ENCODE data around the gene TBC1D1. TPM values are rescaled to one million over a fixed set of nuclear protein-coding genes. Genes with fewer than 3 reads are reported as not detected.

Gene TBC1D1
- total RNA-seq, 1 experiment from 2014 or later = 102 TPM

DNA sequence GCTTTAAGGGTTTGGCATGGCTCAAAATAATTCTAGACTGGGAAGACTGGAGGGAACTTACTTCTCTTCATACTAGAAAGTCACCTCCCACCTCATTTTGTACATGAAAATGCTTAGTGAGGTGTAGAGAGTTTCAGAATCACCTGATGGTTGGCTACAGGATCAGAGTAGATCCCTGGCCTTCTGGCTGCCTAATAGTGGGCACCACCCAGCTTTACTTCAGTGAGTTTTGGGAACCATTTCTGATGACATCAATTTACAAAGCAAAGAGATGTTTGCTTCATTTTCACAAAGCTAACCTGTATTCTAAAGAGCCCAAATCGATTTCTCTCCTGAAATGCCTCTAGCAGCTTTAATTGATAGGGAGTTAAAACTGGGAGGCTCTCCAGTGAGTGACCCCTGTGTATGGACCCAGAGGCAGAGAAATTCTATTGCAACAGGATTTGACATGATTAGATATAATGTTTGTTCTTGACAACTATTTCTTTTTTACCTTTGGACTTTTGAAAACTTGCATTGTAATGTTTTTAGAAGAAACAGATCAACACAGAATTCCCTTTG, 249.8 kb downstream of the TBC1D1 start:
- H3K27me3 ChIP-seq (ENCODE audit: control insufficient read depth, insufficient read depth, low read length) = no peaks in the 10 kb centered on the region
- no peak overlapping the region for H3K4me3 ChIP-seq (ENCODE audit: insufficient read depth, low read depth, low read length)
- no peaks in the 10 kb centered on the region for H3K36me3 ChIP-seq (replicated peaks; ENCODE audit: control insufficient read depth, insufficient read depth, low read length)
- no peak for DNase-seq

DNA sequence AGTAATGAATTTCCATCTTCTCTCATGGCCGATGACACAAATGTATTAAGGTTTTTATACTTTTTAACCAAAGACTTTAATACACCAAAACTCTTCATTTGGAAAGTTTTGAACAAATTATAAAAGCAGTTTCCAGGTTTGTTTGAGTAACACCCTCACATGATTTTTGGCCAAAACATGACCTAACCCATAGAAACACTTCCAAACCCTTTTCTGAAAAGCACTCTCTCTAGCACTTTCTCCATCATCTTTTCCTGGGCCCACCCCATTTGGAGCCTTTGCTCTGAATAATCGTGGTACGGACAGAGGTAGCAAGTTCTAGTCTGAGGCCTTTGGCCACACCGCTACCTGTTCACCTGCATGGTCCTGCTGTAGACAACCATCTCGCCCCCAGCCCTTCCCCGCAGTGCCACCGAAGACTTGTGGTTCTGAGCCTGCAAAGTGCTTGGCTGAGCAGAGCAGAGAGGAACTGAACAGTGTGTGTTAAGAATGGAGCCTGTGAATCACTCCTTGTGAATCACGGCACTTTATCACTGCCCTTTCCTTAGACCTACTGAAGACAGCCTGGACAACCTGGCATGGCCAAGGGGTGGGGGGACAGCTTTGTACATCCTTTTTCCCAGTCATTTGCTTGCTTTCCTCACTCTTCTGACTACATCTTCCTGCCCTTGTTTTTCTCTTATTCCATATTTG, 251.1 kb downstream of the TBC1D1 start:
- no peak for DNase-seq
- no peak overlapping the region for H3K4me3 ChIP-seq (ENCODE audit: insufficient read depth, low read depth, low read length)
- H3K27me3 ChIP-seq (ENCODE audit: control insufficient read depth, insufficient read depth, low read length) = no peaks in the 10 kb centered on the region
- no peaks in the 10 kb centered on the region for H3K36me3 ChIP-seq (replicated peaks; ENCODE audit: control insufficient read depth, insufficient read depth, low read length)

DNA sequence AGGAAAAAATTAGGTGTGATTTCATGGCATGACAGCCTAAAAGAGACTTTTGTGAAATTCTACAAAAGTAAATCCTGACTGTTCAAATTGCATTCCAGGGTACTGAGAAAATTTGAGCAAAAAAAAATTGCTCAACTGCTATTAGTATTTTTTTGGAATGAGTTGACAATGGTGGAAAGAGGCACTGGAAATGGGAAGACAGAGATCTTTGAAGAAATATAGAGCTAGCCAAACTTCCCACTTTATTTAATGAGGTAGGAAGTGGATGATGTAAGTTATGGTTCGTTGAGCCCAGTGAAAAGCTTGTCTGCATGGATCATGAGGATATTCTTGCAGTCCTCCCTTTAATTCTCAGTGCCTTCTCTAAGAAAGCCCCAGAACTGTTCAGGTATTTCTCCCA, 253.1 kb downstream of the TBC1D1 start:
- DNase-seq = no peak
- H3K36me3 ChIP-seq (replicated peaks; ENCODE audit: control insufficient read depth, insufficient read depth, low read length) = no peaks in the 10 kb centered on the region
- H3K4me3 ChIP-seq (ENCODE audit: insufficient read depth, low read depth, low read length) = no peak overlapping the region
- H3K27me3 ChIP-seq (ENCODE audit: control insufficient read depth, insufficient read depth, low read length) = no peaks in the 10 kb centered on the region

DNA sequence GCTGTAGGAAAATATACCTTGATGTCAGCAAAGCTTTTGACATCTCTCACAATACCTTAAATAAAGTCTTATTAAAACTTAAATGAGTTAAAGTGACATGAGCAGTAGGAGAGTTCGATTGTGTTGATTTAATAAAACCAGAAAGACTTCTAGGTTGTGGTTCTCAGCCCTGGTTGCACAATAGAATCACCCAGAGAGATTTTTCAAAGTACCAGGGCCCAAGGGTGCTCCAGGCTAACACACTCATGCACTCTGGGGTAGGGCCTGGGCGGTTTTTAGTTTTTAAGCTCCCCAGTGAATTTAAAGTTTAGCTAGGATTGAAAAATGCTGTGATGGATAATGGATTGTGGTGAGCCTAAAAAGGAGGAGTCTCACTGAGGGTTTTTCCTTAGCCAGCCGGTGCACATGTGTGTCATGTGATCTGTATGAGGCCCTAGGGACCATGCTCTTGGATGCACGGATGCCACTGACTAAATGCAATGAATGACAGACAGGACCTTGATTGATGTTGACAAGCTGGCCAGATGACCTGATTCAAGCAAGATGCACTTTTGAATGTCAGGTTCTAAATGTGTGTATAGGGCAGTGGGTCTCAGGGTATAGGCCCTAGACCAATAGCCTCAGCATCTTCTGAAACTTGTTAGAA, 254.3 kb downstream of the TBC1D1 start:
- DNase-seq = no peak

DNA sequence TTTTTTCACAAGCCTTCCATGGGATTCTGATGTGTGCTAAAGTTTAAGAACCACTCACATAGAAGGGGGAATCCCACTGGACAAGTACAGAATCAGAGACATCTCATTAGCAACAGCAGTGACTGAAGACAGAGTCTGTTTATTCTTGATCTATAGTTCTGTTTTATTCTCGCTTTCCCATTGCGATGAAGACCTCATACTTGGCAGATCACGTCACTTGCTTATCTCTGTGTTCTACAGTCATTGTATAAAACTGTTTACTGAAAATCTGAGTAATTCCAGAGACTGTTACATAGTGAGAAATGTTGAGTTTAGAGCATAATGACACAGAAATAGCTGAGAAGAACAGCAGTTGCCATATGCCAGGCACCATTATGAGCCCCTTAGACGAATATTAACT, 254.9 kb downstream of the TBC1D1 start:
- Histone ChIP-seq H3K36me3 (replicated peaks; ENCODE audit: control insufficient read depth, insufficient read depth, low read length) (no peaks in the 10 kb centered on the region), H3K4me3 (ENCODE audit: insufficient read depth, low read depth, low read length) (no peak overlapping the region), H3K27me3 (ENCODE audit: control insufficient read depth, insufficient read depth, low read length) (no peaks in the 10 kb centered on the region)
- DNase-seq = no peak

More for the DNA sequence above, 254.3 kb downstream of the TBC1D1 start:
- no peaks in the 10 kb centered on the region for H3K27me3 ChIP-seq (ENCODE audit: control insufficient read depth, insufficient read depth, low read length)
- no peaks in the 10 kb centered on the region for H3K36me3 ChIP-seq (replicated peaks; ENCODE audit: control insufficient read depth, insufficient read depth, low read length)
- no peak overlapping the region for H3K4me3 ChIP-seq (ENCODE audit: insufficient read depth, low read depth, low read length)

DNA sequence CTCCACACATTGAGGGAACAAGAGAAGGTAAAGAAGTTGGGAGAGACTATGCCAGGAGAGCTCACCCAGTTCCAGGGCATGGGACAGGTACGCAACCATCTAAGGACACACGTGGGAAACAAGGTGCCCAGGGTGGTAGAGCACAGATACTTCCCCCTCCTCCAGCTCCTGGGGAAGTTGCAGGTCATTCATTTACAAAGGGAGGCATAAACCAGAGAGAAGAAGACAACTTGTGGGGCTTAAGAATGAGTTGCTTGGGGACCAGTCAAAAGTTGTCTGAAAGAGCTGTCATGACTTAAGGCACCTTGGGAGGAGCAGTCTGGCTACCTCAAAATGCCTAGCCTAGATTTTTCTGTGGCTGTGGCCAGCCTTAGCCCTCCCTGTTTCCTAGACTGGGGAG, 255.5 kb downstream of the TBC1D1 start:
- Histone ChIP-seq H3K4me3 (ENCODE audit: insufficient read depth, low read depth, low read length) (no peak overlapping the region), H3K27me3 (ENCODE audit: control insufficient read depth, insufficient read depth, low read length) (no peaks in the 10 kb centered on the region), H3K36me3 (replicated peaks; ENCODE audit: control insufficient read depth, insufficient read depth, low read length) (no peaks in the 10 kb centered on the region)
- no peak for DNase-seq

DNA sequence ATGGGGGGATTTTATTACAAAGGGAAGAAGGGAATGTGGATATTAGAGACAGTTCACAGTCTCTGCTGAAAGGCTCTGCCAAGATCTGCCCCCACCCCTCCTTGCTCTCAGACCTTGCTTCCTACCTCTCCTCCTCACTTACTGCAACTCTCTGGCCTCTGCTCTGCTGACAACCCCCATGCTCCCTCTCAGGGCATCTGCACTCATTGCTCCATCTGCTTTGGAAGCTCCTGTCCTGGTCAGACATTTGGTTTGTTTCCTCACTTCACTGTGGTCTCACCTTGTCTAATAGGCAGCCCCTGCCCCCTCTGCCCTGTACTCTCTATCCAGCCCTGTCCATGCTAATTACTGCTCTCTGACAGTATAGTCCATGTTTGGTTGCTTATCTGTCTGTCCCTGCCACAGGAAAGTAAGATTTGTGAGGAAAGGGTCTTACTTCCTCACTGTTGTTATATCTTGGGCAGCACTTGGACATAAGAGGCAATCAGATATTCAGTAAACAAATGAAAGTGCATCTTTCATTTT, 258.6 kb downstream of the TBC1D1 start:
- Histone ChIP-seq H3K27me3 (ENCODE audit: control insufficient read depth, insufficient read depth, low read length) (no peaks in the 10 kb centered on the region), H3K36me3 (replicated peaks; ENCODE audit: control insufficient read depth, insufficient read depth, low read length) (no peaks in the 10 kb centered on the region), H3K4me3 (ENCODE audit: insufficient read depth, low read depth, low read length) (no peak overlapping the region)
- no peak for DNase-seq

DNA sequence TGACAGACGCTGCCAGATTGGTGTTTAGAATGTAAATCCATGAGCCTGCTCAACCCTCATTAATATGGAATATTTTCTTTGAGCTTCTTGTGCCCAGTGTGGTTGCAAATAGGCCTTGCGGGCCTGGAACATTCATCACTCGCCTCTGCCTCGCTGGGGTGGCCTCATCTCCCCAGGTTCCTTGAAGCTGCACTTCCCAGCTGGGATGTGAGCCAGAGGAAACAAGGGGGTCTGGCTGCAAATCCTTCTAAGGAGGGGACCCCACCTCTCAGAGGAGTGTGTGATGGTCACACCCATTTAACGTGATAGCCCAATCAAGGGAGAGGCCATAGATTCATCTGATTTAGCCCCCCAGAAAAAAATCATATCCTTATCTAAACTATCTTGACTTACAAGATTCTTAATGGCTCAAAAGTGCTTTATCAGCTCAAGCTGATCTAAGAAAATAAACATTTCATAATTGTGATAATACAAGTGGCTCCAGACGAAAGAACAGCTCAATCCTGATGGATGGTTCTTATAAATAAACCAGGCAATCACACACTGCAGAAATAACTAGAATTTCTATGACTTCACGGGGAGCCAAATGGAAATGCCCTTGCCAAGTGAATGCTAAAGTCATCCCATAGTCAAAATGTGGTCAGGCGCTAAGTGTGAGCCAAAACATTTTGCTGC, 259.2 kb downstream of the TBC1D1 start:
- Histone ChIP-seq H3K4me3 (ENCODE audit: insufficient read depth, low read depth, low read length) (no peak overlapping the region), H3K36me3 (replicated peaks; ENCODE audit: control insufficient read depth, insufficient read depth, low read length) (no peaks in the 10 kb centered on the region), H3K27me3 (ENCODE audit: control insufficient read depth, insufficient read depth, low read length) (no peaks in the 10 kb centered on the region)
- no peak for DNase-seq

DNA sequence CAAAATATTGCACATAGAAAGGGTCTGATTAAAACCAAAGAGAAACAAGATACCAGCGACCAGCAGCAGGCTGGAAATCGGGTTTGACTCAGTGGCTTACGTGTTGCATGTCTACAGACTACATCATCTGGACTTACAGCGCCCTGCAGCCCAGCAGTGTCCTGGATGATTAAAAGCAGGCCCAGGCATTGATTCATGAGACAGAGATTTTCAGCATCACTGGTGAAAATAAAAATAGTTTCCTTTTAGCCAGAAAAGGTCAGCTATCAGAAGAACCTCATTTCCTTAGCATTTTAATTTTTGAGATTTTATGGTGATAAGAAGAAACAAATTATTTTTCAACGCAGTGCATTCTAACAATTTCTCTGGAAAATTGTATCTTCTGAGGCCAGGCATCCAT, 259.9 kb downstream of the TBC1D1 start:
- Histone ChIP-seq H3K36me3 (replicated peaks; ENCODE audit: control insufficient read depth, insufficient read depth, low read length) (no peaks in the 10 kb centered on the region), H3K27me3 (ENCODE audit: control insufficient read depth, insufficient read depth, low read length) (no peaks in the 10 kb centered on the region), H3K4me3 (ENCODE audit: insufficient read depth, low read depth, low read length) (no peak overlapping the region)
- DNase-seq = no peak

DNA sequence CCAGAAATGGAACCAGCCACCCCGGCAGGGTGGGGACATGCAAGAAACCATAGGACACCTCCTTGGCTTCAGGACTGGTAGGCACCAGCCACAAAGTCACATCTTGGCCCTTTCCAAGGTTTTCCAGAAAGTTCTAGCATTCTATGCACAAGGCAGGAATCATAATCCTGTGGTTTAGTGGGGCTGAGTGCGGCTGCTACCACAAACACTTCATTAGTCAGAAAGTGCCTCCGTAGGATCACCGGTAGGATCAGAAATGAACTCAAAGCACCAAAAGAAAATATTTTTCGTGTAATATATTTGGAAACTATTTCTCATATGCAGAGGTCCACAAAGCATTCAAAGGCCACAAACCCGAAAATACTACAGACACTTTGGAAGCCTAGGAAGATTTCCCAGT, 261.0 kb downstream of the TBC1D1 start:
- H3K27me3 ChIP-seq (ENCODE audit: control insufficient read depth, insufficient read depth, low read length) = no peaks in the 10 kb centered on the region
- no peaks in the 10 kb centered on the region for H3K36me3 ChIP-seq (replicated peaks; ENCODE audit: control insufficient read depth, insufficient read depth, low read length)
- DNase-seq = no peak
- no peak overlapping the region for H3K4me3 ChIP-seq (ENCODE audit: insufficient read depth, low read depth, low read length)

DNA sequence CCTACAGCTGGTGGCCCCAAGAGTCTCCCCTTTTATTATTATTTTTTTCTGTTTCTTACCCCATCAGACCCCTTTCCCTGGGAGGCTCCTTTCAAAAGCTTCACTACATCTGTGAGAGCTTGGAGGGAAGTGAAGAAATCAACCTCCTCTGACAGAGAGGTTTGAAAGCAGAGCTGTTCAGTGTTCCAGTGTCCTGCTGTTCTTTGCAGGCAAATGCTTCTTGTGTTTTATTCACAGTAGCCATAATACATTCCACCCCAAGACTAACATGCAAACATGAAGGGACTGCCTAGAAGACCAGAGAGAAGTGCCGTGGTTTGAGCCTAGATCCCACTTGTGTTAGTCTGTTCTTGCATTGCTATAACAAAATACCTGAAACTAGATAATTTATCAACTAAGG, 261.4 kb downstream of the TBC1D1 start:
- Histone ChIP-seq H3K4me3 (ENCODE audit: insufficient read depth, low read depth, low read length) (no peak overlapping the region), H3K27me3 (ENCODE audit: control insufficient read depth, insufficient read depth, low read length) (no peaks in the 10 kb centered on the region), H3K36me3 (replicated peaks; ENCODE audit: control insufficient read depth, insufficient read depth, low read length) (no peaks in the 10 kb centered on the region)
- no peak for DNase-seq

DNA sequence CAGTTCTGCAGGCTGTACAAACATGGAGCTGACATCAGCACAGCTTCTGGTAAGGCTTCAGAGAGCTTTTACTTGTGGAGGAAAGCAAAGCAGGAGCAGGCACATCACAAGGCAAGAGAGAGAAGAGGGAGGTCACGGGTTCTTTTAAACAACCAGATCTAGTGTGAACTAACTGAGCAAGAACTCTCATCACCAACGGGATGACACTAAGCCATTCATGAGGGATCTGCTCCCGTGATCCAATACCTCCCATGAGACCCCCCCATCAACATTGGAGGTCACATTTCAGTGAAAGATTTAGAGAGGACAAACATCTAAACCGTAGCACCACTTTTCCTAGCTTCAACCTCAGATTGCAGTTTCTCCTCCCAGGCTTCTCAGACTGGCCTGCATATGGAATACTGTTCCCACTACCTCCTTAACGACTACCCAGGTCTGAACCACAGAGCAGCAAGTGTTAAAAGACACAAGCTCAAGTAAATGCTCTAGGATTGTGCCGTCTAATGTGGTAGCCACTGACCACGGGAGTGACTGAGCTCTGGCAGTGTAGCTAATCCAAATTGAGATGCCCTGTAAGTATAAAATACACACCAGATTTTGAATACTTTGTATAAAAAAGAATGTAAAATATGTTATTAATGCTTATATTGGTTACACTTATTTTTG, 262.0 kb downstream of the TBC1D1 start:
- Histone ChIP-seq H3K36me3 (replicated peaks; ENCODE audit: control insufficient read depth, insufficient read depth, low read length) (no peaks in the 10 kb centered on the region), H3K4me3 (ENCODE audit: insufficient read depth, low read depth, low read length) (no peak overlapping the region), H3K27me3 (ENCODE audit: control insufficient read depth, insufficient read depth, low read length) (no peaks in the 10 kb centered on the region)
- no peak for DNase-seq

DNA sequence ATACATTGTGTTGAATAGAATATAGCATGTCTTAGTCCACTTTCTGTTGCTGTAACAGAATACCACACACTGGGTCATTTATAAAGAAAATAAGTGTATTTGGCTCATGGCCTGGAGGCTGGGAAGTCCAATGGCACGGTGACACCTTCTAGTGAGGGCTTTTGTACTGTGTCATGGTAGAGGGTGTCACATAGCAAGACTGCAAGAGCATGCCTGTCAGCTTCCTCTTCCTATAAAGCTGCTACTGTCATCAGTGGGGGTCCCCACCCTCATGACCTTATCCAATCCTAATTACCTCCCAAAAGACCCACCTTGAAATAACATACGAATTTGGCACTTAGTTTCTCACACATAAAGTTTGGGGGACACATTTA, 262.5 kb downstream of the TBC1D1 start:
- no peaks in the 10 kb centered on the region for H3K27me3 ChIP-seq (ENCODE audit: control insufficient read depth, insufficient read depth, low read length)
- H3K36me3 ChIP-seq (replicated peaks; ENCODE audit: control insufficient read depth, insufficient read depth, low read length) = no peaks in the 10 kb centered on the region
- no peak for DNase-seq
- no peak overlapping the region for H3K4me3 ChIP-seq (ENCODE audit: insufficient read depth, low read depth, low read length)

DNA sequence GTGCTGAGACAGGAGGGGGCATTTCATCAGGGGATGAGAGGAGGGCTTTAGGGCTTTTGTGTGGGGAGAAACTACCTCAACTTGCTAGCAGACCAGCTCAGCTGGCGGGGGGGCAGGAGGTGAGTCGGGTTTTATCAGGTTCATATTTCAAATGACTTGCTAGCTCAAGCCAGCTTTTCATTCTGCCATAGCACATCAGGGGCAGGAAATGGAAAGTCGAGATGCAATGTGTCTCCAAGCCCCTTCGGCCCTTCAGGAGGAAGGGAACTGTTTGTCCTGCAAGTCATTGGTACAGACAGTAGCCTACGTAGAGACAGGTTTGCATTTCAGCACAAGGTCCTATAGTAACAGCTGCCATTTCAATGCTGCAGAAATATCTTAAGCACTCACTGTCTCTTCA, 263.4 kb downstream of the TBC1D1 start:
- no peaks in the 10 kb centered on the region for H3K36me3 ChIP-seq (replicated peaks; ENCODE audit: control insufficient read depth, insufficient read depth, low read length)
- DNase-seq = no peak
- no peak overlapping the region for H3K4me3 ChIP-seq (ENCODE audit: insufficient read depth, low read depth, low read length)
- no peaks in the 10 kb centered on the region for H3K27me3 ChIP-seq (ENCODE audit: control insufficient read depth, insufficient read depth, low read length)

Data from H7 (cell line).